ENCODE measurements around the gene HOXD13. TPM values are rescaled to one million over a fixed set of nuclear protein-coding genes. Genes with fewer than 3 reads are reported as not detected.
A peak's percentile ranks its signal among the peaks of the same experiment; 100 is the strongest.

The HOXD13 gene
- total RNA-seq, 1 donor from 2014 or later = not detected

DNA sequence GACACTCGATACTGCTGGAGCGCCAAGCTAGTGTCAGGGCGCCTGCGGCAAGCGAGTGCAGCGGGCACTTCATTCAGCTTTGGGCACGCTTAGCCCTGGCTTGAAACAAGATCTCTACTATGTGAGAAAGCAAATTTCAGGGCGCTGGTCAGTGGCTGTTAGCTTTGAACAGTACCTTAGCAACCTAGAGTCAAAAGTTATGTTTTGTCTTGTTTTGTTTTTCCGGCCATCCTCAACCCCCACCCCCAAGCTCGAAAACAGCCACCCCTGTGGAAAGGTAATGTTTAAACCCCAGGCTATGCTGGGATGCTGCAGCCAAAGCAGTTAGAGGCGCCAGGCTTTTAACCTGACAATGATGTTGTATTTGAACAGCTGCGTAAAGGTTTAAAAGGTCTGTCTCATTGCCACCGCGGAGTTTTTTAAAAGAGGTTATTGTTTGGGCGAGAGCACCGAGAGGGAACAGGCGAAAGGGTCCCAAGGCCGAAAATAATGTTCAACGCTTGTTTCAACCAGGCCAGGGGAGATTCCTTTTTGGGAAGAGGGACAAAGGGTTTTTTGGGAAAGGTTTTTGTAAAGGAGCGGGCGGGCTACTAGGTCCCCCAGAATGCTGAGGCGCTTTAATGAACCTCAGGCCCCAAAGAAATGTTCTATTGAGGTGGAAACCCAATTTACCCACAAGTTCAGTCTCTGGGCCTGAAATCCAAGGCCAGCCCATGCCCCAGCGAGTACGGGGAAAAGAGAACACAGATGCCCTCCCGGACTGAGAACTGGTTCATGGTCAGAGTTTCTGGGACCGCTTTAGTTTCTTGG lies 21.8 kb downstream of the HOXD13 start:
- Mint-ChIP-seq H3K4me1 (ENCODE audit: low read depth) (no peaks in the 10 kb centered on the region), H3K27ac (no peak overlapping the region), H3K4me3 (ENCODE audit: low read depth) (no peak overlapping the region), H3K9me3 (ENCODE audit: low read depth) (no peaks in the 10 kb centered on the region), H3K36me3 (ENCODE audit: insufficient read depth) (no peaks in the 10 kb centered on the region), H3K27me3 (peaks cover 99% of the 10 kb centered on the region)
- DNase-seq (ENCODE audit: low spot score, unreplicated experiment) = no peak
- TF ChIP-seq, protein P1, sequence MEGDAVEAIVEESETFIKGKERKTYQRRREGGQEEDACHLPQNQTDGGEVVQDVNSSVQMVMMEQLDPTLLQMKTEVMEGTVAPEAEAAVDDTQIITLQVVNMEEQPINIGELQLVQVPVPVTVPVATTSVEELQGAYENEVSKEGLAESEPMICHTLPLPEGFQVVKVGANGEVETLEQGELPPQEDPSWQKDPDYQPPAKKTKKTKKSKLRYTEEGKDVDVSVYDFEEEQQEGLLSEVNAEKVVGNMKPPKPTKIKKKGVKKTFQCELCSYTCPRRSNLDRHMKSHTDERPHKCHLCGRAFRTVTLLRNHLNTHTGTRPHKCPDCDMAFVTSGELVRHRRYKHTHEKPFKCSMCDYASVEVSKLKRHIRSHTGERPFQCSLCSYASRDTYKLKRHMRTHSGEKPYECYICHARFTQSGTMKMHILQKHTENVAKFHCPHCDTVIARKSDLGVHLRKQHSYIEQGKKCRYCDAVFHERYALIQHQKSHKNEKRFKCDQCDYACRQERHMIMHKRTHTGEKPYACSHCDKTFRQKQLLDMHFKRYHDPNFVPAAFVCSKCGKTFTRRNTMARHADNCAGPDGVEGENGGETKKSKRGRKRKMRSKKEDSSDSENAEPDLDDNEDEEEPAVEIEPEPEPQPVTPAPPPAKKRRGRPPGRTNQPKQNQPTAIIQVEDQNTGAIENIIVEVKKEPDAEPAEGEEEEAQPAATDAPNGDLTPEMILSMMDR (IDR thresholded peaks at IDR 0.05; ENCODE audit: unreplicated experiment) = no peak

- Mint-ChIP-seq H3K27ac (no peak overlapping the region), H3K4me1 (ENCODE audit: low read depth) (no peaks in the 10 kb centered on the region), H3K27me3 (peaks cover 99% of the 10 kb centered on the region), H3K4me3 (ENCODE audit: low read depth) (no peak overlapping the region), H3K9me3 (ENCODE audit: low read depth) (no peaks in the 10 kb centered on the region), H3K36me3 (ENCODE audit: insufficient read depth) (no peaks in the 10 kb centered on the region)
- TF ChIP-seq, protein P1 (IDR thresholded peaks at IDR 0.05; ENCODE audit: unreplicated experiment) = no peak
- DNase-seq (ENCODE audit: low spot score, unreplicated experiment) = no peak
Observed at GRCh38 chr2:176114930-176115625, 22.6 kb downstream of the HOXD13 start.

DNA sequence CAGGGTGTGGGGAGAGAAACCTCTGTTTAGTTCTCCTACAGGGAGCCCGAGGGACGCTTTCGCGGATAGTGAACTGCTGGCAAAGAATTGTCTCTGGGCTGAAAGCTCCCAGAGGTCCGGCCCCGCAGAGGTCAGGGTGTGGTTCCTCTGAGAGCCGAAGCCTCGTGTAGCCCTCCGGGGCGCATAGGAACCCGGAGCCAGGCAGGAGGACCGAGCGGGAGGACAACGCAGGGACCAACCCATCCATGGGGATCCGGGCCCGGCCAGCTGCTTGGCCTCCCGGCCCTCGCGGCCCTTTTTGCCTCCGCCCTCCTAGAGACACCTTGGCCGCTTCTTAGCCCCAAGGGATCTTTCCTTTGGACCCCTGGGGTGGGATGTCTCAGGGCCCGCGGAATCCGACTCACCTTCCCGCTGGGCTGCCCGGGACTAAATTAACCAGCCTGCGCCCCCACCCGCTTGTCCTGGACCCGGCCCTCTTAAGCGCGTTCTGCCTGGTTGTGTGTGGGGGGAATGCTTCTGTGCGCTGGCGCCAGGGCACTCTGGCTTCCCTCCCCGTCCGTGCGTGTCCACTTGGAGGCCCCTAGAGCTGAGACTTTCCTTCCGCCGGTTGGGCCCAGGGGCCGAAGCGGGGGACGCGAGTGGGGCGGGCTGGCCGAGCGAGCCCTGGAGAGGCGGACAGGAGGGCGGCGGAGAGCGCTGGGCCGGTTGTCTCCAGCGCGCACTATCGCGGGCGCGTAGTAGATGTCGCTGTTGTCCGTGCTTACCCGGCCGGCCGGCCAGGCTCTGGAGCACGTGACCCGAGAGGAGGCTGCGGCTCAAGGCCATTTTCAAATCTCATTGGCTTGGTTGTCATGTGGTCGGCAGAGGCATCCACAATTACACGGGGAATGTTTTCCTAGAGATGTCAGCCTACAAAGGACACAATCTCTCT lies 23.6 kb downstream of the HOXD13 start, which contains the start of gene HOXD10:
TSS of gene HOXD10 (plus strand) at position 896 of the 931 bp plus-strand sequence. CDS start 56 bp downstream, outside the sequence.
- TF ChIP-seq, protein P1 (IDR thresholded peaks at IDR 0.05; ENCODE audit: unreplicated experiment) = peak; percentile 33
- no peak within 1 kb of the TSS for H3K27ac Mint-ChIP-seq
- DNase-seq (ENCODE audit: low spot score, unreplicated experiment) = no peak
- no peak within 1 kb of the TSS for H3K4me3 Mint-ChIP-seq (ENCODE audit: low read depth)
- H3K36me3 Mint-ChIP-seq (ENCODE audit: insufficient read depth) = no peaks in the 10 kb centered on the region
- peaks cover 99% of the 10 kb centered on the region for H3K27me3 Mint-ChIP-seq
- H3K4me1 Mint-ChIP-seq (ENCODE audit: low read depth) = no peaks in the 10 kb centered on the region
- no peaks in the 10 kb centered on the region for H3K9me3 Mint-ChIP-seq (ENCODE audit: low read depth)

DNA sequence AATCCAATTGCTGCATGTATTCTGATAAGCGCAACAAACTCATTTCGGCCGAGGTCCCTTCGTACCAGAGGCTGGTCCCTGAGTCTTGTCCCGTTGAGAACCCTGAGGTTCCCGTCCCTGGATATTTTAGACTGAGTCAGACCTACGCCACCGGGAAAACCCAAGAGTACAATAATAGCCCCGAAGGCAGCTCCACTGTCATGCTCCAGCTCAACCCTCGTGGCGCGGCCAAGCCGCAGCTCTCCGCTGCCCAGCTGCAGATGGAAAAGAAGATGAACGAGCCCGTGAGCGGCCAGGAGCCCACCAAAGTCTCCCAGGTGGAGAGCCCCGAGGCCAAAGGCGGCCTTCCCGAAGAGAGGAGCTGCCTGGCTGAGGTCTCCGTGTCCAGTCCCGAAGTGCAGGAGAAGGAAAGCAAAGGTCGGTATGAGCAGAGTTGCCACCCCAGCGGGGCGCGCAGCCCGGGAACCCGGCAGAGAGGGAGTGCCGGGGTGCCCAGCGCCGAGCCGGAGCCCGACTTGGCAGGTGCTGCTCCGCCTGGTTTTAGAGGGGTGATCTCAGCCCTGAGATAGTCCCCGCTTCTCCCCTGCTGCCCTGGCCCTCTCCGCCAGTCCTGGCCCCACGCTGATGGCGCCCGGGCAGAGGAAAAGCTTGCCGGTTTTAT lies 24.8 kb downstream of the HOXD13 start:
- H3K36me3 Mint-ChIP-seq (ENCODE audit: insufficient read depth) = no peaks in the 10 kb centered on the region
- no peaks in the 10 kb centered on the region for H3K4me1 Mint-ChIP-seq (ENCODE audit: low read depth)
- H3K9me3 Mint-ChIP-seq (ENCODE audit: low read depth) = no peaks in the 10 kb centered on the region
- H3K27ac Mint-ChIP-seq = no peak overlapping the region
- no peak overlapping the region for H3K4me3 Mint-ChIP-seq (ENCODE audit: low read depth)
- peaks cover 95% of the 10 kb centered on the region for H3K27me3 Mint-ChIP-seq
- no peak for DNase-seq (ENCODE audit: low spot score, unreplicated experiment)
- TF ChIP-seq, protein P1 (IDR thresholded peaks at IDR 0.05; ENCODE audit: unreplicated experiment) = no peak
